ENCODE results near the gene CHID1.

Gene CHID1

GRCh38 chr11:844693-845644 is 65.6 kb downstream of the CHID1 start:
- no peak overlapping the region for H3K4me3 ChIP-seq (ENCODE audit: low read depth, low read length)
- no peak for TF ChIP-seq CTCF (IDR thresholded peaks at IDR 0.05; ENCODE audit: borderline replicate concordance, insufficient read depth, low read depth, low read length)

GRCh38 chr11:843818-844692 is 66.6 kb downstream of the CHID1 start:
- H3K4me3 ChIP-seq (ENCODE audit: low read depth, low read length) = no peak overlapping the region
- no peak for TF ChIP-seq CTCF (IDR thresholded peaks at IDR 0.05; ENCODE audit: borderline replicate concordance, insufficient read depth, low read depth, low read length)

GRCh38 chr11:843086-843734 is 67.4 kb downstream of the CHID1 start:
- peak overlapping the region; percentile 97 for H3K4me3 ChIP-seq (ENCODE audit: low read depth, low read length)
- peak; percentile 15; the same call in 1 of the 2 replicates for TF ChIP-seq CTCF (IDR thresholded peaks at IDR 0.05; ENCODE audit: borderline replicate concordance, insufficient read depth, low read depth, low read length)

- peak within 1 kb of the TSS; percentile 97 for H3K4me3 ChIP-seq (ENCODE audit: low read depth, low read length)
- TF ChIP-seq CTCF (IDR thresholded peaks at IDR 0.05; ENCODE audit: borderline replicate concordance, insufficient read depth, low read depth, low read length) = no peak
Measured at GRCh38 chr11:842370-843002, 68.1 kb downstream of the CHID1 start, which contains the start of the genes POLR2L and TSPAN4. TSS of gene POLR2L (minus strand) at chr11:842529. CDS start at chr11:842508, 21 bp downstream. TSS of gene TSPAN4 (plus strand) at chr11:842852. CDS start at chr11:850305, 7,453 bp downstream.

- H3K4me3 ChIP-seq (ENCODE audit: low read depth, low read length) = peak overlapping the region; percentile 97
- no peak for TF ChIP-seq CTCF (IDR thresholded peaks at IDR 0.05; ENCODE audit: borderline replicate concordance, insufficient read depth, low read depth, low read length)
Measured at GRCh38 chr11:841981-842369, 68.6 kb downstream of the CHID1 start.

GRCh38 chr11:839875-840617 is 70.6 kb downstream of the CHID1 start:
- peak; percentile 30; the same call in 1 of the 2 replicates for TF ChIP-seq CTCF (IDR thresholded peaks at IDR 0.05; ENCODE audit: borderline replicate concordance, insufficient read depth, low read depth, low read length)
- no peak overlapping the region for H3K4me3 ChIP-seq (ENCODE audit: low read depth, low read length)
